GM19193 (cell line): Measurements from ENCODE around the gene RIPOR2.

ENCODE experiments used
- POLR2A ChIP-seq: IDR thresholded peaks from 4 replicates; pipeline ENCODE4 v1.6.1; 2011; ENCODE audit not compliant: insufficient read depth, insufficient read length; ENCODE audit errors: extremely low read depth

The RIPOR2 gene

GRCh38 chr6:24845578-24845977 is 90.2 kb downstream of the RIPOR2 start:
- no peak for TF ChIP-seq POLR2A

GRCh38 chr6:24844903-24845302 is 90.9 kb downstream of the RIPOR2 start:
- no peak for TF ChIP-seq POLR2A

GRCh38 chr6:24844061-24844460 is 91.7 kb downstream of the RIPOR2 start:
- no peak for TF ChIP-seq POLR2A

GRCh38 chr6:24840187-24840586 is 95.6 kb downstream of the RIPOR2 start:
- TF ChIP-seq POLR2A: no peak

- no peak for TF ChIP-seq POLR2A
Measured at GRCh38 chr6:24838994-24839393, 96.8 kb downstream of the RIPOR2 start.

- no peak for TF ChIP-seq POLR2A
Measured at GRCh38 chr6:24838081-24838480, 97.7 kb downstream of the RIPOR2 start.

GRCh38 chr6:24836109-24836508 is 99.7 kb downstream of the RIPOR2 start:
- no peak for TF ChIP-seq POLR2A

- TF ChIP-seq POLR2A: no peak
Measured at GRCh38 chr6:24833711-24834386, 101.9 kb downstream of the RIPOR2 start.

- TF ChIP-seq POLR2A: no peak
Measured at GRCh38 chr6:24832794-24833193, 103.0 kb downstream of the RIPOR2 start.

GRCh38 chr6:24831771-24832716 is 103.7 kb downstream of the RIPOR2 start:
- no peak for TF ChIP-seq POLR2A

GRCh38 chr6:24829657-24830056 is 106.1 kb downstream of the RIPOR2 start:
- TF ChIP-seq POLR2A: no peak

GRCh38 chr6:24827970-24828369 is 107.8 kb downstream of the RIPOR2 start:
- TF ChIP-seq POLR2A: no peak

GRCh38 chr6:24827162-24827561 is 108.6 kb downstream of the RIPOR2 start:
- no peak for TF ChIP-seq POLR2A

- no peak for TF ChIP-seq POLR2A
Measured at GRCh38 chr6:24825130-24825630, 110.6 kb downstream of the RIPOR2 start.

GRCh38 chr6:24824142-24824938 is 111.4 kb downstream of the RIPOR2 start:
- no peak for TF ChIP-seq POLR2A
